Stimulated activated CD4-positive, alpha-beta T cell treated with anti-CD3 and anti-CD28 coated beads, Interleukin-12 subunit alpha, Interleukin-12 subunit beta, amount 100 ng/mL, for 48 hours (primary cell): ENCODE measurements around the gene TAF1B.
A peak's percentile ranks its signal among the peaks of the same experiment; 100 is the strongest.

ENCODE experiments used
- DNase-seq, 3 donors: peaks; one replicate each; pipeline ENCODE4 v3.0.0-alpha.2; 2020; ENCODE audit warnings: low read depth in 2 of 3, low spot score in 1 of 3

TAF1B gene

GRCh38 chr2:9843229-9844035, at the start of gene TAF1B:
TAF1B (plus strand) TSS chr2:9843474; CDS start chr2:9843542, 68 bp downstream.
- peak; percentile 78 to 85 (median 82) for DNase-seq

GRCh38 chr2:9793918-9794717, 49.2 kb upstream of the TAF1B start:
- DNase-seq: no peak

GRCh38 chr2:9795071-9795470, 48.2 kb upstream of the TAF1B start:
- DNase-seq: no peak

GRCh38 chr2:9796056-9797010, 46.9 kb upstream of the TAF1B start:
- DNase-seq: no peak

GRCh38 chr2:9797086-9797485, 46.2 kb upstream of the TAF1B start:
- DNase-seq: no peak

- no peak for DNase-seq
Measured at GRCh38 chr2:9797681-9798556, 45.4 kb upstream of the TAF1B start.

- no peak for DNase-seq
Measured at GRCh38 chr2:9799011-9799596, 44.2 kb upstream of the TAF1B start.

- DNase-seq: peak; percentile 79 to 90 (median 80)
Measured at GRCh38 chr2:9799729-9800632, 43.3 kb upstream of the TAF1B start.

GRCh38 chr2:9800639-9800974, 42.7 kb upstream of the TAF1B start:
- DNase-seq: no peak

GRCh38 chr2:9800975-9801726, 42.1 kb upstream of the TAF1B start:
- DNase-seq: peak in 2 of 3 donors; percentile 20 to 42

- no peak for DNase-seq
Measured at GRCh38 chr2:9802576-9802993, 40.7 kb upstream of the TAF1B start.

GRCh38 chr2:9803023-9803805, 40.1 kb upstream of the TAF1B start:
- no peak for DNase-seq

GRCh38 chr2:9805435-9806297, 37.6 kb upstream of the TAF1B start:
- no peak for DNase-seq

- DNase-seq: no peak
Measured at GRCh38 chr2:9806298-9806610, 37.0 kb upstream of the TAF1B start.

- no peak for DNase-seq
Measured at GRCh38 chr2:9806656-9807055, 36.6 kb upstream of the TAF1B start.

GRCh38 chr2:9807056-9807455, 36.2 kb upstream of the TAF1B start:
- no peak for DNase-seq
